Natural killer cell treated with Interleukin-12 subunit alpha and Interleukin-12 subunit beta and Interleukin-15 and Interleukin-18, amount 100 ng/mL, for 72 hours (primary cell): ENCODE data around the gene CTNNA2. TPM values are rescaled to one million over a fixed set of nuclear protein-coding genes. Genes with fewer than 3 reads are reported as not detected.

ENCODE experiments used
- ATAC-seq, 2 donors: fragments of 150-1000 bp; cut with Tn5 transposase in 1 of 2; sonication (Bioruptor Pico), chemical (Tn5 transposase) in 1 of 2; 2 replicates each; pipeline ENCODE4 v1.10.0; 2021
- DNase-seq: peaks from one replicate; pipeline ENCODE4 v3.0.0; 2022; ENCODE audit warnings: low spot score
- H3K27ac Mint-ChIP-seq, 2 donors: 1 replicate in 1 of 2; 2 replicates in 1 of 2; pipeline ENCODE4 v1.8.0; 2022; ENCODE audit warnings: mixed read lengths in 2 of 2, mild to moderate bottlenecking in 1 of 2, moderate library complexity in 1 of 2
- H3K27me3 Mint-ChIP-seq, 2 donors: 1 replicate in 1 of 2; 2 replicates in 1 of 2; pipeline ENCODE4 v1.8.0; 2022; ENCODE audit warnings: mixed read lengths in 2 of 2
- H3K36me3 Mint-ChIP-seq: one replicate; pipeline ENCODE4 v1.8.0; 2022; ENCODE audit warnings: mixed read lengths
- H3K4me1 Mint-ChIP-seq, 2 donors: 1 replicate in 1 of 2; 2 replicates in 1 of 2; pipeline ENCODE4 v1.8.0; 2022; ENCODE audit warnings: low read depth in 2 of 2, mixed read lengths in 2 of 2, mild to moderate bottlenecking in 1 of 2
- H3K4me3 Mint-ChIP-seq: one replicate; pipeline ENCODE4 v1.8.0; 2022; ENCODE audit warnings: mixed read lengths
- H3K9me3 Mint-ChIP-seq: 2 replicates; pipeline ENCODE4 v1.8.0; 2022; ENCODE audit warnings: mixed read lengths
- total RNA-seq, 2 donors: library from RNA; stranded (reverse); gene quantifications; one replicate each; pipeline ENCODE4 v1.2.3, GENCODE V29; 2022

CTNNA2 gene
- total RNA-seq, 2 donors from 2014 or later = not detected

GRCh38 chr2:79996709-79997108 is 483.9 kb downstream of the CTNNA2 start:
- Mint-ChIP-seq H3K9me3 (peaks cover 19% of the 10 kb centered on the region), H3K36me3 (no peaks in the 10 kb centered on the region), H3K27ac (no peak overlapping the region), H3K4me3 (no peak overlapping the region), H3K4me1 (peaks cover 0 to 2% of the 10 kb centered on the region in 2 donors), H3K27me3 (no peaks in the 10 kb centered on the region)
- ATAC-seq (no peak), DNase-seq (no peak)

- Mint-ChIP-seq H3K9me3 (peaks cover 12% of the 10 kb centered on the region), H3K4me1 (no peaks in the 10 kb centered on the region), H3K36me3 (no peaks in the 10 kb centered on the region), H3K27me3 (no peaks in the 10 kb centered on the region), H3K4me3 (no peak overlapping the region), H3K27ac (no peak overlapping the region)
- ATAC-seq (no peak), DNase-seq (no peak)
These were observed 488.9 kb downstream of the CTNNA2 start for GRCh38 chr2:80001701-80002101.

- Mint-ChIP-seq H3K4me1 (no peaks in the 10 kb centered on the region), H3K36me3 (no peaks in the 10 kb centered on the region)
These were observed 489.3 kb downstream of the CTNNA2 start for GRCh38 chr2:80002112-80002511.

DNA sequence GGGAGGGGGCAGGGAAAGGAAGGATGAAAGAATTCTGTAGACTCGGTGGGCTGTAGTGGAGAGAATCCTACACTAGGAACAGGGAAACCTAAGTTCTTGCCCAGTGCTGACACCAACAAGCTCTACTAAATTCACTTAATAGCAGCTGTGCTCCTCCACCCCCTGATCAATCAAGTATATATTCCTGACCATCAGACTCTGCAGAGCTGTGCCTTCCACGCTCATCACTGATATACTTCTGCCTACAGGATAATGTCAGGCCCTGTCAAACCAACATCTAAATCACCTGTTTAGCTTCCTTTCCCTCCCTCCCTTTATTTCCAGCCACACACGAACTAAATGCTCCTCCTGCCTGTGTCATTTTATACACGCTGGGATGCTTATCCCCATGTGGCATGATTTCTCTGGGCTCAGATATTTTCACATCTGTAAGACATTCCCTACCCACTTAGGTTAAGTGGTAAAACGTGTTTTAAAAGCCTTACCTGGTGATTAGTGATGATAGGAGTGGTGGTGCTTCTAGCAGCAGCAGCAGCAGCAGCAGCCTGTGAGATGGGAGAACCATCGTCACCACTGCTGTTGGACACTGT is 489.8 kb downstream of the CTNNA2 start:
- no peak for DNase-seq
- H3K27me3 Mint-ChIP-seq = no peaks in the 10 kb centered on the region
- no peak overlapping the region for H3K4me3 Mint-ChIP-seq
- no peak for ATAC-seq
- H3K27ac Mint-ChIP-seq = no peak overlapping the region
- H3K4me1 Mint-ChIP-seq = no peaks in the 10 kb centered on the region
- H3K9me3 Mint-ChIP-seq = peaks cover 11% of the 10 kb centered on the region
- H3K36me3 Mint-ChIP-seq = no peaks in the 10 kb centered on the region

More at GRCh38 chr2:80002112-80002511, 489.3 kb downstream of the CTNNA2 start:
- Mint-ChIP-seq H3K4me3 (no peak overlapping the region), H3K27ac (no peak overlapping the region), H3K27me3 (no peaks in the 10 kb centered on the region), H3K9me3 (peaks cover 15% of the 10 kb centered on the region)
- DNase-seq (no peak), ATAC-seq (no peak)

DNA sequence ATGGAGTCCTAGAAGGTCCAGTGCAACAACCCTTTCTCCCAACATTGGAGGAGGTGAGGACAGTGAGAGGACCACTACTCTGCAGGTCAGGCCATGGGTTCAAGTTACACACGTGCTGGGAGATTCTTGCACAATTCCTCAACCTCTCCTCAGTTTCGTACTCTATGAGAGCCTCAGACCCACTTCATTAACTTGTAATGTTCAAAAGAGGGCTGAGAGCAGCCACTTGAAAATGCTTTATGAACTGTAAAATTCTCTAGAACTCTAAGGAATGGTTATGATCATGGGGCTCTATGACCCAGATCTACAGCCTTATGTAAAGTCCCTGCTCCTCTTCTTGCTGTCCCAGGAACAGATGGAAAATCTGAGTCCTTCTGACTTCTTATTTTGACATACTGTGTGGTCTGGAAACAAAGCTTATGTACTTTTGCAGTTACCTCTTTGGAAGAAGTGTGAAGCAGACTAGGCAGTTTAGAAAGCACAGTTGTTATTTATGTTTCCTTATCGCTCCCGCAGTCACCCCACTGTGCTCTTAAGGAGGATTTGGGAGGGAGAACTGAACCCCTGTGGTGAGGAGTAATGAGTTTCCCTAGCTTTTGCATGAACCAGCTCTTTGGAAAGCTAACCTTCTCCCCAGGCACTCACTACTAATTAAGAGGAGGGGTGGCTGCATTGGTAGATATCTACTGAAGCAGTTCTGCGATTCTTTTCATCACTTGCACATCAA is 495.1 kb downstream of the CTNNA2 start:
- peaks cover 9% of the 10 kb centered on the region for H3K9me3 Mint-ChIP-seq
- H3K27ac Mint-ChIP-seq = no peak overlapping the region

GRCh38 chr2:80008596-80008995 is 495.7 kb downstream of the CTNNA2 start:
- no peak for DNase-seq
- H3K27ac Mint-ChIP-seq = no peak overlapping the region
- no peaks in the 10 kb centered on the region for H3K36me3 Mint-ChIP-seq
- no peaks in the 10 kb centered on the region for H3K27me3 Mint-ChIP-seq
- peaks cover 9% of the 10 kb centered on the region for H3K9me3 Mint-ChIP-seq
- ATAC-seq = no peak
- no peaks in the 10 kb centered on the region for H3K4me1 Mint-ChIP-seq
- H3K4me3 Mint-ChIP-seq = no peak overlapping the region

More for the DNA sequence above, 495.1 kb downstream of the CTNNA2 start:
- H3K4me1 Mint-ChIP-seq = no peaks in the 10 kb centered on the region
- H3K27me3 Mint-ChIP-seq = no peaks in the 10 kb centered on the region
- DNase-seq = no peak
- ATAC-seq = no peak
- H3K4me3 Mint-ChIP-seq = no peak overlapping the region
- H3K36me3 Mint-ChIP-seq = no peaks in the 10 kb centered on the region

DNA sequence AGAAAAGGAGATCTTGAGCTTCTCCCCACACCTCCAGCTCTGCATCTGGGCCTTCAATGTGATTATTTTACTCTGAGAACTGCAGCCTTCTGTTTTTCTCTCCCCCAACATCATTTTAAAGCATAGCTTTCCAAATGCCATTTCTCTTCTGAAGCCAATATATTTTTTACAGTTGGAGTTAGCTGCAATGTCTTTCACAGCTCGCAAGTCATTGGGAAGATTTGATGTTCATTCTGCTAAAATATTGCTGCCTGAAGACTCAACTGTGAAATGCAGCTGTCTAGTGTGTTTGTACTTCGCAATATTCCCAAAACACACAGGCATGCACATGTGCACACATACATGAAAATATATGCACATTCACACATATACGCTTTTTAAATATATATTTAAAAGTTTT is 496.4 kb downstream of the CTNNA2 start:
- H3K4me1 Mint-ChIP-seq = no peaks in the 10 kb centered on the region
- no peaks in the 10 kb centered on the region for H3K27me3 Mint-ChIP-seq
- H3K27ac Mint-ChIP-seq = no peak overlapping the region
- no peaks in the 10 kb centered on the region for H3K36me3 Mint-ChIP-seq
- H3K9me3 Mint-ChIP-seq = peaks cover 9% of the 10 kb centered on the region
- ATAC-seq = no peak
- no peak for DNase-seq
- no peak overlapping the region for H3K4me3 Mint-ChIP-seq

- Mint-ChIP-seq H3K4me1 (no peaks in the 10 kb centered on the region), H3K27me3 (no peaks in the 10 kb centered on the region), H3K9me3 (peaks cover 12% of the 10 kb centered on the region), H3K27ac (no peak overlapping the region), H3K36me3 (no peaks in the 10 kb centered on the region), H3K4me3 (no peak overlapping the region)
- DNase-seq (no peak), ATAC-seq (no peak)
These were observed 499.2 kb downstream of the CTNNA2 start for GRCh38 chr2:80012061-80012460.

GRCh38 chr2:80014637-80015036 is 501.8 kb downstream of the CTNNA2 start:
- no peaks in the 10 kb centered on the region for H3K27me3 Mint-ChIP-seq
- H3K9me3 Mint-ChIP-seq = peaks cover 10% of the 10 kb centered on the region
- H3K36me3 Mint-ChIP-seq = no peaks in the 10 kb centered on the region
- no peak for DNase-seq
- no peaks in the 10 kb centered on the region for H3K4me1 Mint-ChIP-seq
- no peak overlapping the region for H3K27ac Mint-ChIP-seq
- no peak overlapping the region for H3K4me3 Mint-ChIP-seq
- ATAC-seq = no peak

- Mint-ChIP-seq H3K36me3 (no peaks in the 10 kb centered on the region), H3K9me3 (peaks cover 13% of the 10 kb centered on the region), H3K27me3 (no peaks in the 10 kb centered on the region), H3K4me1 (no peaks in the 10 kb centered on the region), H3K4me3 (no peak overlapping the region), H3K27ac (no peak overlapping the region)
- ATAC-seq = no peak
- no peak for DNase-seq
These were observed 503.3 kb downstream of the CTNNA2 start for GRCh38 chr2:80016171-80016570.

- Mint-ChIP-seq H3K36me3 (no peaks in the 10 kb centered on the region), H3K27me3 (no peaks in the 10 kb centered on the region), H3K4me1 (no peaks in the 10 kb centered on the region), H3K27ac (no peak overlapping the region), H3K4me3 (no peak overlapping the region), H3K9me3 (peaks cover 15% of the 10 kb centered on the region)
- DNase-seq (no peak), ATAC-seq (no peak)
These were observed 507.0 kb downstream of the CTNNA2 start for GRCh38 chr2:80019571-80020460.

GRCh38 chr2:80022018-80022417 is 509.2 kb downstream of the CTNNA2 start:
- Mint-ChIP-seq H3K27ac (no peak overlapping the region), H3K36me3 (peaks cover 3% of the 10 kb centered on the region), H3K27me3 (no peaks in the 10 kb centered on the region), H3K4me3 (no peak overlapping the region), H3K9me3 (peaks cover 22% of the 10 kb centered on the region), H3K4me1 (no peaks in the 10 kb centered on the region)
- DNase-seq = no peak
- ATAC-seq = no peak

DNA sequence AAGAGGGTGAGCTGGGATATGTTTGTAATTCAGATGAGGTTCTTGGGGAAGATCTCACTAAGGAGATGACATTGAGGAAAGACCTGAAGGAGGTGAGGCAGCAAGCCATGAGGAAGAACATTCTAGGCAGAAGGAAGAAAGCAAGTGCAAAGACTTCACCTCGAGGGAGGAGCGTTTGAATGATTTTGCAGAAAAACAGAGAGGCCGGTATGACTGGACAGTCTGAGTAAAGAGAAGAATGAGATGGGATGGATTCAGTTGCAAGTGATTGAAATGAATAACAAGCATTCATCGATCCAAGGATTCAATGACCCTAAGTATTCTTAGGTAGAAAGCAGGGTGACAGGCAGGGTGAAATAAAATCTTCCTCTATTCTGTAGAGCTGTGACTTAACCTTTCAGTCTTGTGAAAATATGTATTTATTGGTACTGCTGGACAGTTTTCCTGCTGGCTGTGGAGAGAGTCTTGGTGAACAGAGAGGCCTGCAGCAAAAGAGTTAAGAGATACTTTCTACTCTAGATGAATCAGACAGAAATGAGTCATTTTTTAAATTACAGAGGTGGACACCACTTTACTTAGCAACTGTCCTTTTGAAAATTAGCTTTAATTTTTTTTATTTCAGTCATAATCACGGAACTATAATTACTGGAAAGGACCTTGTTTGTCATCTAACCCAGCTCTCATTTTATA is 513.3 kb downstream of the CTNNA2 start:
- Mint-ChIP-seq H3K9me3 (peaks cover 22% of the 10 kb centered on the region), H3K27me3 (no peaks in the 10 kb centered on the region), H3K4me3 (no peak overlapping the region), H3K36me3 (peaks cover 4% of the 10 kb centered on the region), H3K27ac (no peak overlapping the region), H3K4me1 (no peaks in the 10 kb centered on the region)
- DNase-seq (no peak), ATAC-seq (no peak)
